B cell (primary cell): ENCODE data around the gene KLHL26. TPM values are rescaled to one million over a fixed set of nuclear protein-coding genes. Genes with fewer than 3 reads are reported as not detected.

ENCODE experiments used
- ATAC-seq: fragments of 200-7000 bp; cut with Tn5 transposase; one replicate; pipeline ENCODE4 v1.10.0; 2021; ENCODE audit warnings: low read depth, mild to moderate bottlenecking, moderate number of reproducible peaks, moderate library complexity
- CTCF ChIA-PET: fragments of 350-600 bp; sonication (Branson Sonifier 250); formaldehyde crosslinking; loops from one replicate; lab custom pipeline; 2021; ENCODE audit warnings: antibody characterized with exemption, inconsistent platforms; lab: Charles Lee
- POLR2A ChIA-PET: fragments of 350-600 bp; sonication (Branson Sonifier 250); formaldehyde crosslinking; loops from one replicate; lab custom pipeline; 2021; ENCODE audit warnings: antibody characterized with exemption; lab: Charles Lee
- DNase-seq: peaks from one replicate; pipeline ENCODE4 v3.0.0; 2013
- H2AFZ ChIP-seq: 2 replicates; pipeline ENCODE4 v1.6.1; 2012; ENCODE audit warnings: mild to moderate bottlenecking, low read depth, low read length; ENCODE audit not compliant: insufficient read depth, poor library complexity, severe bottlenecking
- H3K27ac ChIP-seq, 2 donors: 1 replicate in 1 of 2; 2 replicates in 1 of 2; pipeline ENCODE4 v1.5.1; 2012 to 2013; ENCODE audit warnings: low read length in 2 of 2, mild to moderate bottlenecking in 2 of 2, moderate library complexity in 1 of 2
- H3K27me3 ChIP-seq, 4 experiments: fragments of 200-600 bp in 1 of 4; sonication (generic) in 1 of 4; replicated peaks in 1 of 4; 1 replicate in 2 of 4; 2 replicates in 2 of 4; pipeline versions ENCODE4 v1.6.1 to v1.7.0; 2013 to 2016; ENCODE audit warnings: low read length in 3 of 4, mild to moderate bottlenecking in 2 of 4, mixed read lengths in 1 of 4, moderate library complexity in 1 of 4; ENCODE audit not compliant: insufficient read depth in 4 of 4, control insufficient read depth in 3 of 4; ENCODE audit errors: control extremely low read depth in 1 of 4
- H3K36me3 ChIP-seq, 2 experiments: replicated peaks in 1 of 2; 1 replicate in 1 of 2; 2 replicates in 1 of 2; pipeline versions ENCODE4 v1.6.1 to v1.7.1; 2013; ENCODE audit warnings: low read length in 1 of 2; ENCODE audit not compliant: insufficient read depth in 2 of 2, control insufficient read depth in 1 of 2; ENCODE audit errors: control extremely low read depth in 1 of 2, extremely low read depth in 1 of 2
- H3K4me1 ChIP-seq, 2 donors: fragments of 200-600 bp in 1 of 2; sonication (generic) in 1 of 2; 1 replicate in 1 of 2; 2 replicates in 1 of 2; pipeline versions ENCODE4 v1.5.1 to v1.6.1; 2013 to 2017; ENCODE audit warnings: low read length in 2 of 2; ENCODE audit not compliant: control insufficient read depth in 2 of 2, insufficient read depth in 2 of 2
- H3K4me2 ChIP-seq: replicated peaks from 2 replicates; pipeline ENCODE3; 2012; ENCODE audit warnings: mild to moderate bottlenecking, low read depth, low read length; ENCODE audit not compliant: poor library complexity, severe bottlenecking
- H3K4me3 ChIP-seq, 5 experiments: fragments of 200-600 bp in 1 of 5; sonication (generic) in 1 of 5; 1 replicate in 3 of 5; 2 replicates in 2 of 5; pipeline versions ENCODE4 v1.5.1 to v1.7.0; 2011 to 2016; ENCODE audit warnings: low read length in 4 of 5, mild to moderate bottlenecking in 4 of 5, low read depth in 2 of 5, control low read depth in 1 of 5, moderate library complexity in 1 of 5; ENCODE audit not compliant: insufficient read depth in 1 of 5; ENCODE audit errors: control extremely low read depth in 1 of 5, extremely low read depth in 1 of 5
- H3K79me2 ChIP-seq: fragments of 200-600 bp; sonication (generic); one replicate; pipeline ENCODE4 v1.6.0; 2016; ENCODE audit warnings: low read length; ENCODE audit not compliant: control insufficient read depth, insufficient read depth
- H3K9ac ChIP-seq: fragments of 200-600 bp; sonication (generic); 2 replicates; pipeline ENCODE4 v1.6.1; 2017; ENCODE audit warnings: mild to moderate bottlenecking, low read length, moderate library complexity
- H3K9me3 ChIP-seq, 3 donors: one replicate each; pipeline versions ENCODE4 v1.6.1 to v1.7.1; 2013; ENCODE audit warnings: low read length in 2 of 3; ENCODE audit not compliant: control insufficient read depth in 2 of 3, insufficient read depth in 1 of 3; ENCODE audit errors: control extremely low read depth in 1 of 3
- H4K20me1 ChIP-seq: 2 replicates; pipeline ENCODE4 v1.6.0; 2012; ENCODE audit warnings: mild to moderate bottlenecking, low read length; ENCODE audit not compliant: insufficient read depth, control insufficient read depth, poor library complexity, severe bottlenecking
- H3K27ac Mint-ChIP-seq: one replicate; pipeline ENCODE4 v1.8.0; 2021; ENCODE audit warnings: mixed read lengths
- H3K27me3 Mint-ChIP-seq: one replicate; pipeline ENCODE4 v1.8.0; 2021; ENCODE audit warnings: mixed read lengths
- H3K4me1 Mint-ChIP-seq: one replicate; pipeline ENCODE4 v1.8.0; 2021; ENCODE audit warnings: mixed read lengths
- H3K4me3 Mint-ChIP-seq: one replicate; pipeline ENCODE4 v1.8.0; 2021; ENCODE audit warnings: mixed read lengths
- H3K9me3 Mint-ChIP-seq: one replicate; pipeline ENCODE4 v1.8.0; 2022; ENCODE audit warnings: mixed read lengths; ENCODE audit not compliant: insufficient read depth
- CTCF ChIP-seq: fragments of 200-600 bp; IDR thresholded peaks from one replicate; pipeline ENCODE4 v1.8.0; 2022; ENCODE audit warnings: antibody characterized with exemption, mild to moderate bottlenecking
- EZH2 ChIP-seq: IDR thresholded peaks from 2 replicates; pipeline ENCODE4 v1.6.1; 2012; ENCODE audit warnings: borderline replicate concordance, low read depth, mild to moderate bottlenecking, moderate library complexity, low read length; ENCODE audit not compliant: insufficient read depth, poor library complexity, severe bottlenecking
- WGBS: methylation state at CpG from one replicate; pipeline ENCODE4 v1.1.5; 2013; ENCODE audit warnings: missing lambda C conversion rate; ENCODE audit not compliant: insufficient coverage; 5-methylcytosine and 5-hydroxymethylcytosine counted together
- intact Hi-C: fragments of 100-400 bp; cut with micrococcal nuclease; formaldehyde crosslinking; loops from one replicate; pipeline ENCODE4 v1.10.0; 2022
- polyA plus RNA-seq: library from polyadenylated mRNA; depleted of rRNA; stranded (reverse); fragments of >200 nt; gene quantifications from 2 replicates; pipeline ENCODE4 v1.2.3, GENCODE V29; 2012
- total RNA-seq, 2 donors: library from RNA; stranded (reverse); fragments of 120-200 nt in 1 of 2; gene quantifications; 1 replicate in 1 of 2; 2 replicates in 1 of 2; pipeline versions ENCODE4 v1.2.3 to v1.2.4, GENCODE V29; 2013 to 2022

The KLHL26 gene
- total and polyA plus RNA-seq, 2 donors (not counting 1 experiment from before 2014, with no cell fraction given): 5.0 to 14.6 TPM

- H3K4me3 ChIP-seq: no peak overlapping the region
- ChIA-PET CTCF (interaction anchor here (1.0 kb wide), 1 partner anchor 67 kb away, joined by 3 read pairs; no protein-coding TSS in a partner anchor), POLR2A (interaction anchor here (0.5 kb wide), 1 partner anchor 1355 kb away, joined by 5 read pairs; no protein-coding TSS in a partner anchor)
- no peak for DNase-seq
- H3K27me3 ChIP-seq: no peaks in the 10 kb centered on the region
- ATAC-seq: no peak
- Mint-ChIP-seq H3K9me3 (no peaks in the 10 kb centered on the region), H3K27me3 (no peaks in the 10 kb centered on the region), H3K4me3 (no peak overlapping the region), H3K4me1 (peaks cover 36% of the 10 kb centered on the region), H3K27ac (no peak overlapping the region)
- no peak overlapping the region for H3K9ac ChIP-seq
- peaks cover 11 to 23% of the 10 kb centered on the region in 2 donors for H3K4me1 ChIP-seq
- peak overlapping the region; percentile 62 for H3K4me2 ChIP-seq
- no peak overlapping the region for H2AFZ ChIP-seq
- TF ChIP-seq CTCF: no peak
- TF ChIP-seq EZH2: no peak
- no peaks in the 10 kb centered on the region for H3K36me3 ChIP-seq
- H3K9me3 ChIP-seq: peaks cover 0 to 7% (median 0%) of the 10 kb centered on the region in 3 donors
- H3K79me2 ChIP-seq: peaks cover 38% of the 10 kb centered on the region
- intact Hi-C loops: no loop called here
- H3K27ac ChIP-seq: no peak overlapping the region
- 96% methylated on average over 35 of the region's 37 CpGs for WGBS
- peaks cover 35% of the 10 kb centered on the region for H4K20me1 ChIP-seq
Measured at GRCh38 chr19:18660051-18660910, 23.5 kb downstream of the KLHL26 start.
